Bronchial epithelial cell (primary cell): Measurements from ENCODE around the gene NATD1. TPM values are rescaled to one million over a fixed set of nuclear protein-coding genes. Genes with fewer than 3 reads are reported as not detected.

ENCODE experiments used
- DNase-seq: peaks from one replicate; pipeline ENCODE4 v3.0.0-alpha.2; 2010; ENCODE audit warnings: low read depth
- FAIRE-seq: peaks from 2 replicates; lab custom pipeline; 2011; peaks lifted over from hg19 to GRCh38; lab: Jason Lieb, UNC
- H3K27me3 ChIP-seq: 2 replicates; pipeline ENCODE4 v1.5.1; 2011; ENCODE audit warnings: low read length; ENCODE audit not compliant: control insufficient read depth, insufficient read depth
- H3K36me3 ChIP-seq: 2 replicates; pipeline ENCODE4 v1.5.1; 2011; ENCODE audit warnings: low read length; ENCODE audit not compliant: control insufficient read depth, insufficient read depth
- H3K4me3 ChIP-seq: 2 replicates; pipeline ENCODE4 v1.5.1; 2011; ENCODE audit warnings: mild to moderate bottlenecking, low read depth, low read length, control low read depth
- total RNA-seq: library from RNA; depleted of rRNA; stranded (reverse); fragments of >200 nt; gene quantifications from 2 replicates; pipeline ENCODE4 v1.2.1, GENCODE V29; 2014
- TF ChIP-seq, protein P1 (sequence below): IDR thresholded peaks from 2 replicates; pipeline ENCODE4 v1.5.1; 2011; ENCODE audit warnings: mild to moderate bottlenecking, moderate library complexity, low read length, control low read depth, inconsistent platforms; ENCODE audit not compliant: insufficient read depth, severe bottlenecking

The NATD1 gene
- total RNA-seq, 1 donor from 2014 or later: 0.53 TPM

DNA sequence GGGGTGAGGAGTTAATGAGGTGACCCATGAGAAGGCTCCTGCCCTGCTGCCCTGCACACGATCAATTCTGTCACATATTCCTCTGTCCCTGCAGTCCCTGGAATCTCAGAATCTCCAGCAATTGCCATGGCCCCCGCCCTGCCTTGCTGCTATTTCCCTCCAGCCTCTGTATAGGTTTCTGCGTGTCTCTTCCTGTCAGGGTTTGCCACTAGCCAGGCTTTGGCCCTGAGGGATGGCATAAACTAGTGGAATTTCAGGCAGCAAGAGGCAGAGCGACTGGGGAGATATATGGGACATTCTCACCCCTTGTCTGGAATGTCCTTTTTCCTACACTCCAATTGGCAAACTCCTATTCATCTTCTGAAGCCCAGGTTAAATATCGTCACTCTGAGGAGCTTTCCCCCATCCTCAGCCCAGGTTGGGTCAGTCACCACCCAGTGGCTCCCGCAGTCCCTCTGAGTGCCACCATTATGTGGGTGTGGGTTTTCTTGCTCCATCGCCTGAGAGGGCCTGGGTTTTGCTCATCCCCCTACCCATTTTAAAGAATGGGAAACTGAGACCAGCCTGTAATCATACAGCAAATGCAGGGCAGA is 15.5 kb upstream of the NATD1 start:
- Histone ChIP-seq H3K27me3 (no peaks in the 10 kb centered on the region), H3K4me3 (no peak overlapping the region), H3K36me3 (no peaks in the 10 kb centered on the region)
- DNase-seq: peak; percentile 44
- no peak for FAIRE-seq
- TF ChIP-seq, protein P1, sequence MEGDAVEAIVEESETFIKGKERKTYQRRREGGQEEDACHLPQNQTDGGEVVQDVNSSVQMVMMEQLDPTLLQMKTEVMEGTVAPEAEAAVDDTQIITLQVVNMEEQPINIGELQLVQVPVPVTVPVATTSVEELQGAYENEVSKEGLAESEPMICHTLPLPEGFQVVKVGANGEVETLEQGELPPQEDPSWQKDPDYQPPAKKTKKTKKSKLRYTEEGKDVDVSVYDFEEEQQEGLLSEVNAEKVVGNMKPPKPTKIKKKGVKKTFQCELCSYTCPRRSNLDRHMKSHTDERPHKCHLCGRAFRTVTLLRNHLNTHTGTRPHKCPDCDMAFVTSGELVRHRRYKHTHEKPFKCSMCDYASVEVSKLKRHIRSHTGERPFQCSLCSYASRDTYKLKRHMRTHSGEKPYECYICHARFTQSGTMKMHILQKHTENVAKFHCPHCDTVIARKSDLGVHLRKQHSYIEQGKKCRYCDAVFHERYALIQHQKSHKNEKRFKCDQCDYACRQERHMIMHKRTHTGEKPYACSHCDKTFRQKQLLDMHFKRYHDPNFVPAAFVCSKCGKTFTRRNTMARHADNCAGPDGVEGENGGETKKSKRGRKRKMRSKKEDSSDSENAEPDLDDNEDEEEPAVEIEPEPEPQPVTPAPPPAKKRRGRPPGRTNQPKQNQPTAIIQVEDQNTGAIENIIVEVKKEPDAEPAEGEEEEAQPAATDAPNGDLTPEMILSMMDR: no peak

DNA sequence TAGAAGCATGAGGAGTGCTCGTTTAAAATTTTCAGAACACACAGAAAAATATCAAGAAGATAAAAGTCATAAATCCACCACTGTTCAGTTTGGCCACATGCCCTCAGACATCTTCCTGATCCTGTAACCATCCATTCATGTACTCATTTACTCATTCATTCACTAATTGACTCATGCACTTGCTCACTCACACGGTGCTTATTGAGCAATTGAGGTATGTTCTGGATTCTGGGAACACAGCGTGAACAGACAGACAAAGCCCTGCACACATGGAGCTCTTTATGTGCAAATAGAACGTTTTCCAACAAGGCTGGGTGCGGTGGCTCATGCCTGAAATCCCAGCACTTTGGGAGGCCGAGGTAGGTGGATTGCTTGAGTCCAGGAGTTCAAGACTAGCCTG is 10.2 kb upstream of the NATD1 start:
- peak; percentile 89 for FAIRE-seq
- peak; percentile 96 for DNase-seq
- H3K4me3 ChIP-seq: no peak overlapping the region
- H3K27me3 ChIP-seq: no peaks in the 10 kb centered on the region
- H3K36me3 ChIP-seq: no peaks in the 10 kb centered on the region
- TF ChIP-seq, protein P1: no peak

DNA sequence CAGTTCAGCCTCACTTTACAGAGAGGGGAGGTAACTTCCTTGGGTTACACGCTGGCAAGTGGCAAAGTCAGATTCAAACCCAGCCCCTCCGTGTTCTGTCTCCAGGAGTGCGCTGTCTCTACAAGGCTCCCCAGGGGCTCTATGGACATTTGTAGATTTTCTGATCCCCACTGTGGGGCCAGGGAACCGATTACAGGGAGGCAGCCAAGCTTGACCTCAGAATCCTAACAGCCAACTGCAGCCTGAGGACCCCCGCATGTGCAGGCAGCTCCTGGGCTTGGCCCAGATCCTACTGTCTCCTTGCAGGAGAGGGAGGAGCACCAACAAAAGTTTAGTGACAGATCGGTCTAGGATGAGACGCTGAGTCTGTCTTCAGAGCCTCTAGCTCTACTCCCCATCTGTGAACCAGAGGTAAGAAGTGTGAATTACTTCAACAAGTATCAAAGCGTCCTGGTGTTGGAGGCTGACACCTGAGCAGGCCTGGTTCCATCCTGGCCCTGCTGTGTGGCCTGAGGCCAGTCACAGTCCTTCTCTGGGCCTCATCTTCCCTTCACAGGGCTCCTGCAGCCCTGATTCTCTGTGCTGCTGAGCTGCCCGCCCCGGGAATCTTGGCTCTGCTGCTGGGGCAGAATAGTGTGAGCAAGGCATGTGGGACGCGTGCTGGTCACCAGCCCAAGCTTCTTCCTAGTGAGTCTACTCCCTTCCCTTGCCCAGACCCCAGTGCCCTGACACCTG is 9.2 kb upstream of the NATD1 start:
- DNase-seq (no peak), FAIRE-seq (peak; percentile 7)
- no peaks in the 10 kb centered on the region for H3K27me3 ChIP-seq
- H3K4me3 ChIP-seq: no peak overlapping the region
- TF ChIP-seq, protein P1: no peak
- H3K36me3 ChIP-seq: no peaks in the 10 kb centered on the region

DNA sequence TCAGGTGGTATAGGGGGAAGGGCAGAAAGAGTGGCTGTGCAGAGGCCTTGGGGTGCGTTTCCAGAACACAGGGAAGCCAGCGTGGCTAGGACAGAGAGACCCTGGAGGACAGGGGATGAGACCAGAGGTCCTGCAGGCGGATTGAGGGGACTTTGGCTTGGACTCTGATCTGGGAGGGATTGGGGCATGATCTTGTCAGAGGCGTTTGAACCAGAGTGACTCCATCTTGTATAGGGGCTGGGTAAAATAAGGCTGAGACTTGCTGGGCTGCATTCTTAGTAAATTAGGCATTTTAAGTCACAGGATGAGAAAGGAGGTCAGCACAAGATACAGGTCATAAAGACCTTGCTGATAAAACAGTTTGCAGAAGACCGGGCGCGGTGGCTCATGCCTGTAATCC is 5.4 kb upstream of the NATD1 start:
- TF ChIP-seq, protein P1: no peak
- no peak overlapping the region for H3K4me3 ChIP-seq
- FAIRE-seq: no peak
- H3K27me3 ChIP-seq: no peaks in the 10 kb centered on the region
- H3K36me3 ChIP-seq: no peaks in the 10 kb centered on the region
- no peak for DNase-seq

DNA sequence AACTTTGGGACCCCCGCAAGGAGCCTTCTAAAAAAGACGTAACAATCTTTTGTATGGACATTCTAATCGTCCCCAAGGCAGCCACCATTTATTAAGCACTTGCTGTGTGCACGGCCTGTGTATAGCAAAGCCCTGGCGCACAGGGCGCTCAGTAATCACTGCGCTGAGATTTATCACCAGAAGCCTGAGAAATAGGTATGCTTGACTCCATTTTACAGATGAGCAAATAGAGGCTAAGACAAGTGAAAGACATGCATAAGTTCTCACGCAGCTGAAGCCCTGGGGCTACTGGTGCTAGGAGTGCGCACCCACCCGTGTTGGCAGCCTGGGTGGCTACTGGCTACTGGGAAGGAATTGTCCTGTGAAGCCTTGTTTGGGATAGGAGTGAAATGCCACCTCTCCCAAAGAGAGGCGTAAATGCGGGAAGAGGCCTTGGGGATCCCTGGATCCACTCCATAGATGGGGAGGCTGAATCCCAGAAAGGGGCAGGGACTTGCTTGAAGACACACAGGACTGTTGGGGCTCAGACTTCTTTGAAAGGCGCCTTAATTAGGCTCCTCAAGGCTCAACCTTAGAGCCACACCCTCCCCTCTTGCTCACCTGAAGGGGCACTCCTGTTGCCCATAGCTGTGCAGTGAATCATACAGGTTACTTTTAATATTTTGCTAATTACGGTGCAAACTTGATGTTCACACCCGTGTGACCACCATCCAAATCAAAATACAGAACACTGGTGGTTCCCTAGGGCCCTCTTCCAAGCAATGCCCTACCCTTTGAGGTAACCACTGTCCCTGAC is 634 bp upstream of the NATD1 start:
- peak; percentile 77 for DNase-seq
- TF ChIP-seq, protein P1: no peak
- H3K4me3 ChIP-seq: peak overlapping the region; percentile 33

More for the DNA sequence above, 634 bp upstream of the NATD1 start:
- H3K36me3 ChIP-seq: no peaks in the 10 kb centered on the region
- no peaks in the 10 kb centered on the region for H3K27me3 ChIP-seq
- FAIRE-seq: no peak
